ENCODE data around the gene TPST1.

DNA sequence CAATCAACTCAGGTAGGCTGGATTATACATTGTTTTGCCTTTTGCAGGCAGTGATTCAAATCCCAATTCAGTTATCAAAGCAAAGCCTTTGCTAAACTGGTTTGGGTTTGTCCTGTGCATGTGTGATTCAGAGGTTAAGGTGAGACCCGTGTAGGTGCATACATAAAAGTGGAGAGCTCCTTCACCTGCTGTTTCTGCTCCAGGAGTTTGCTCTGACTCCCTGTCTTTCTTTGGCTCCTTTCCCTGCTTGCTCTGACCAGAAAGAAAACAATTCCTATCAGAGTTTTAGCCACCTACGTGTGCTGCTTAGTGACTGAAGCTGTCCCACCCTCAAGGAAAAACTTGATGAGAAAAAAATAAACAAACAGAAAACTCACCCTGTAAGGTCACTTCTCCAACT, 101.1 kb downstream of the TPST1 start:
- no peak for TF ChIP-seq POLR2A (IDR thresholded peaks at IDR 0.05; ENCODE audit: low read depth)
- TF ChIP-seq POLR2AphosphoS5 (IDR thresholded peaks at IDR 0.05): no peak
- TF ChIP-seq, protein P1, sequence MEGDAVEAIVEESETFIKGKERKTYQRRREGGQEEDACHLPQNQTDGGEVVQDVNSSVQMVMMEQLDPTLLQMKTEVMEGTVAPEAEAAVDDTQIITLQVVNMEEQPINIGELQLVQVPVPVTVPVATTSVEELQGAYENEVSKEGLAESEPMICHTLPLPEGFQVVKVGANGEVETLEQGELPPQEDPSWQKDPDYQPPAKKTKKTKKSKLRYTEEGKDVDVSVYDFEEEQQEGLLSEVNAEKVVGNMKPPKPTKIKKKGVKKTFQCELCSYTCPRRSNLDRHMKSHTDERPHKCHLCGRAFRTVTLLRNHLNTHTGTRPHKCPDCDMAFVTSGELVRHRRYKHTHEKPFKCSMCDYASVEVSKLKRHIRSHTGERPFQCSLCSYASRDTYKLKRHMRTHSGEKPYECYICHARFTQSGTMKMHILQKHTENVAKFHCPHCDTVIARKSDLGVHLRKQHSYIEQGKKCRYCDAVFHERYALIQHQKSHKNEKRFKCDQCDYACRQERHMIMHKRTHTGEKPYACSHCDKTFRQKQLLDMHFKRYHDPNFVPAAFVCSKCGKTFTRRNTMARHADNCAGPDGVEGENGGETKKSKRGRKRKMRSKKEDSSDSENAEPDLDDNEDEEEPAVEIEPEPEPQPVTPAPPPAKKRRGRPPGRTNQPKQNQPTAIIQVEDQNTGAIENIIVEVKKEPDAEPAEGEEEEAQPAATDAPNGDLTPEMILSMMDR (IDR thresholded peaks at IDR 0.05): no peak
